Suprapubic skin (tissue), 4 donors: ENCODE results near the gene TMEM236. TPM values are rescaled to one million over a fixed set of nuclear protein-coding genes. Genes with fewer than 3 reads are reported as not detected.

Source experiments
- DNase-seq, 2 donors: peaks; one replicate each; pipeline ENCODE4 v3.0.0-alpha.2; 2019; ENCODE audit warnings: low spot score in 2 of 2
- H3K27ac ChIP-seq: fragments of 200-600 bp; sonication (generic); one replicate; pipeline ENCODE4 v1.5.1; 2019
- H3K27me3 ChIP-seq: fragments of 200-600 bp; sonication (generic); one replicate; pipeline ENCODE4 v1.5.1; 2019
- H3K36me3 ChIP-seq: fragments of 200-600 bp; sonication (generic); one replicate; pipeline ENCODE4 v1.5.1; 2019
- H3K4me1 ChIP-seq: fragments of 200-600 bp; sonication (generic); one replicate; pipeline ENCODE4 v1.5.1; 2019
- H3K4me3 ChIP-seq: fragments of 200-600 bp; sonication (generic); one replicate; pipeline ENCODE4 v1.5.1; 2019; ENCODE audit warnings: mild to moderate bottlenecking
- H3K9me3 ChIP-seq: fragments of 200-600 bp; sonication (generic); one replicate; pipeline ENCODE4 v1.5.1; 2019
- EP300 ChIP-seq: sonication (generic); formaldehyde crosslinking; IDR thresholded peaks from one replicate; pipeline ENCODE4 v1.6.1; 2017; ENCODE audit warnings: antibody characterized with exemption
- POLR2A ChIP-seq, 2 donors: fragments of 450-650 bp; IDR thresholded peaks; one replicate each; pipeline ENCODE4 v1.6.1; 2017; ENCODE audit warnings: antibody characterized with exemption in 2 of 2, mild to moderate bottlenecking in 2 of 2, moderate library complexity in 2 of 2
- POLR2AphosphoS5 ChIP-seq, 3 donors: sonication (generic); formaldehyde crosslinking; IDR thresholded peaks; one replicate each; pipeline ENCODE4 v1.6.1; 2017; ENCODE audit warnings: antibody characterized with exemption in 3 of 3
- WGBS: methylation state at CpG from one replicate; pipeline ENCODE4 v1.1.5; 2018; 5-methylcytosine and 5-hydroxymethylcytosine counted together
- total RNA-seq, 4 donors: library from RNA; depleted of rRNA; stranded (reverse); fragments of >200 nt; gene quantifications; one replicate each; pipeline ENCODE4 v1.1.0, GENCODE V29; 2016
- TF ChIP-seq, protein P1 (sequence below), 2 donors: fragments of 200-600 bp in 1 of 2; fragments of 450-650 bp in 1 of 2; sonication (generic) in 1 of 2; IDR thresholded peaks; one replicate each; pipeline ENCODE4 v1.5.1; 2016 to 2019; ENCODE audit warnings: antibody characterized with exemption in 2 of 2, mild to moderate bottlenecking in 1 of 2, moderate library complexity in 1 of 2

Gene TMEM236
- total RNA-seq, 4 donors from 2014 or later = 0.11 to 0.39 (median 0.13) TPM; not detected in 1

GRCh38 chr10:17821893-17822292 lies 69.9 kb downstream of the TMEM236 start:
- no peak for DNase-seq
- H3K4me1 ChIP-seq = no peaks in the 10 kb centered on the region
- TF ChIP-seq POLR2A (IDR thresholded peaks at IDR 0.05) = no peak
- TF ChIP-seq POLR2AphosphoS5 (IDR thresholded peaks at IDR 0.05) = no peak
- TF ChIP-seq, protein P1, sequence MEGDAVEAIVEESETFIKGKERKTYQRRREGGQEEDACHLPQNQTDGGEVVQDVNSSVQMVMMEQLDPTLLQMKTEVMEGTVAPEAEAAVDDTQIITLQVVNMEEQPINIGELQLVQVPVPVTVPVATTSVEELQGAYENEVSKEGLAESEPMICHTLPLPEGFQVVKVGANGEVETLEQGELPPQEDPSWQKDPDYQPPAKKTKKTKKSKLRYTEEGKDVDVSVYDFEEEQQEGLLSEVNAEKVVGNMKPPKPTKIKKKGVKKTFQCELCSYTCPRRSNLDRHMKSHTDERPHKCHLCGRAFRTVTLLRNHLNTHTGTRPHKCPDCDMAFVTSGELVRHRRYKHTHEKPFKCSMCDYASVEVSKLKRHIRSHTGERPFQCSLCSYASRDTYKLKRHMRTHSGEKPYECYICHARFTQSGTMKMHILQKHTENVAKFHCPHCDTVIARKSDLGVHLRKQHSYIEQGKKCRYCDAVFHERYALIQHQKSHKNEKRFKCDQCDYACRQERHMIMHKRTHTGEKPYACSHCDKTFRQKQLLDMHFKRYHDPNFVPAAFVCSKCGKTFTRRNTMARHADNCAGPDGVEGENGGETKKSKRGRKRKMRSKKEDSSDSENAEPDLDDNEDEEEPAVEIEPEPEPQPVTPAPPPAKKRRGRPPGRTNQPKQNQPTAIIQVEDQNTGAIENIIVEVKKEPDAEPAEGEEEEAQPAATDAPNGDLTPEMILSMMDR (IDR thresholded peaks at IDR 0.05) = no peak
- TF ChIP-seq EP300 = no peak
- H3K9me3 ChIP-seq = no peaks in the 10 kb centered on the region
- no peaks in the 10 kb centered on the region for H3K36me3 ChIP-seq
- WGBS = 48% methylated on average over 1 of the region's 1 CpG
- no peak overlapping the region for H3K27ac ChIP-seq
- no peak overlapping the region for H3K4me3 ChIP-seq
- H3K27me3 ChIP-seq = no peaks in the 10 kb centered on the region

- TF ChIP-seq POLR2AphosphoS5 (IDR thresholded peaks at IDR 0.05) (no peak), POLR2A (IDR thresholded peaks at IDR 0.05) (no peak), EP300 (no peak)
- TF ChIP-seq, protein P1 (IDR thresholded peaks at IDR 0.05) = no peak
- no peaks in the 10 kb centered on the region for H3K9me3 ChIP-seq
- WGBS = 80% methylated on average over 1 of the region's 1 CpG
- peaks cover 9% of the 10 kb centered on the region for H3K27me3 ChIP-seq
- no peak for DNase-seq
- no peaks in the 10 kb centered on the region for H3K4me1 ChIP-seq
- H3K4me3 ChIP-seq = no peak overlapping the region
- no peaks in the 10 kb centered on the region for H3K36me3 ChIP-seq
- no peak overlapping the region for H3K27ac ChIP-seq
Observed at GRCh38 chr10:17831341-17831740, 79.3 kb downstream of the TMEM236 start.

GRCh38 chr10:17831896-17832295 lies 79.9 kb downstream of the TMEM236 start:
- TF ChIP-seq POLR2A (IDR thresholded peaks at IDR 0.05) = no peak
- TF ChIP-seq EP300 = no peak
- no peak for TF ChIP-seq POLR2AphosphoS5 (IDR thresholded peaks at IDR 0.05)
- TF ChIP-seq, protein P1 (IDR thresholded peaks at IDR 0.05) = no peak
- 76% methylated on average over 6 of the region's 6 CpGs for WGBS
- no peak for DNase-seq

DNA sequence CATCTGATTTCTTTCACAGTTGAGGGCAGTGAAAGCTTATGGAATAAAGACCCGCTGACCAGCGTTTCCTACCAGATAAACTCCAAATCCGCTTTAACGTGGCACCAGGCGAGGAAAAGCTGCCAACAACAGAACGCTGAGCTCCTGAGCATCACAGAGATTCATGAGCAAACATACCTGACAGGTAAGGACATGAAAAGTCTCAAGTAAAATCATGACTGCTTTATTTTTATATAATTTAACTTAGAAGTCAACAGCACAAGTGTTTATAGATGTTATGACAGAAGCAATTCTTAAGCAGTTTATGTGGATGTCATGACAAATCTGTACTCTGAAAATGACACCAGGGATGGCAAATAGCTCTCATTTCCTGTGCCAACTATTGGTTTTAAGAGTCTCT lies 81.7 kb downstream of the TMEM236 start:
- no peak for DNase-seq
- 57% methylated on average over 6 of the region's 6 CpGs for WGBS
- no peaks in the 10 kb centered on the region for H3K9me3 ChIP-seq
- TF ChIP-seq POLR2A (IDR thresholded peaks at IDR 0.05) (no peak), POLR2AphosphoS5 (IDR thresholded peaks at IDR 0.05) (no peak), EP300 (no peak)
- TF ChIP-seq, protein P1 (IDR thresholded peaks at IDR 0.05) = no peak
- H3K4me1 ChIP-seq = no peaks in the 10 kb centered on the region
- no peak overlapping the region for H3K4me3 ChIP-seq
- H3K27me3 ChIP-seq = peaks cover 9% of the 10 kb centered on the region
- no peaks in the 10 kb centered on the region for H3K36me3 ChIP-seq
- H3K27ac ChIP-seq = no peak overlapping the region

More at GRCh38 chr10:17831896-17832295, 79.9 kb downstream of the TMEM236 start:
- Histone ChIP-seq H3K4me3 (no peak overlapping the region), H3K27ac (no peak overlapping the region), H3K27me3 (peaks cover 9% of the 10 kb centered on the region), H3K4me1 (no peaks in the 10 kb centered on the region), H3K9me3 (no peaks in the 10 kb centered on the region), H3K36me3 (no peaks in the 10 kb centered on the region)

DNA sequence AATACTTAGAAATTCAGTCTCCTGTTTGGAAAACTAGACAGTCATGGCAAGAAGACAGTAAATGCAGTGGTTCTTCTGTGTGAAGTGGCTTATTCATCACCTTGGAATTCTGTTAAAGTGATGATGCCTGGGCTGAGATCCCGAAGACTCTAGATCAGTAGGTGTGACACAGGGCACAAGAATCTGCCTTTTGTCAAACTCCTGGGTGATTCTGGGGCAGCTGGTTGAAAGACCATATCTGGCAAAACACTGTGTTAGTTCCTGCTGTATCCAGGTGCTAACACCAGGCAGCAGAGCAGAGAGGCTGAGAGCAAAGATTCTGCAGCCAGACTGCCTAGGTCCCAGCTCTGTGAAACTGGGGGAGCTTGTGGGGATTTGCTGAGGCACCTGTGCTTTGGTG lies 83.7 kb downstream of the TMEM236 start:
- no peak for DNase-seq
- no peak overlapping the region for H3K4me3 ChIP-seq
- 23% methylated on average over 1 of the region's 1 CpG for WGBS
- H3K27me3 ChIP-seq = peaks cover 9% of the 10 kb centered on the region
- H3K36me3 ChIP-seq = no peaks in the 10 kb centered on the region
- no peak for TF ChIP-seq POLR2AphosphoS5 (IDR thresholded peaks at IDR 0.05)
- no peak for TF ChIP-seq POLR2A (IDR thresholded peaks at IDR 0.05)
- no peak for TF ChIP-seq EP300
- TF ChIP-seq, protein P1 (IDR thresholded peaks at IDR 0.05) = no peak
- no peaks in the 10 kb centered on the region for H3K4me1 ChIP-seq
- H3K9me3 ChIP-seq = no peaks in the 10 kb centered on the region
- H3K27ac ChIP-seq = no peak overlapping the region
